GM19238 (cell line): ENCODE measurements around the gene CEACAM19.
"Not testable (repeated sequence)": the region's sequence is repeated elsewhere in the genome, so short reads cannot be mapped to it uniquely, and the experiment has no call there.

Experiments
- DNase-seq: peaks from one replicate; pipeline ENCODE4 v3.0.0; 2011; ENCODE audit warnings: low spot score; ENCODE audit not compliant: insufficient read length

The CEACAM19 gene, protein sequence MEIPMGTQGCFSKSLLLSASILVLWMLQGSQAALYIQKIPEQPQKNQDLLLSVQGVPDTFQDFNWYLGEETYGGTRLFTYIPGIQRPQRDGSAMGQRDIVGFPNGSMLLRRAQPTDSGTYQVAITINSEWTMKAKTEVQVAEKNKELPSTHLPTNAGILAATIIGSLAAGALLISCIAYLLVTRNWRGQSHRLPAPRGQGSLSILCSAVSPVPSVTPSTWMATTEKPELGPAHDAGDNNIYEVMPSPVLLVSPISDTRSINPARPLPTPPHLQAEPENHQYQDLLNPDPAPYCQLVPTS

DNA sequence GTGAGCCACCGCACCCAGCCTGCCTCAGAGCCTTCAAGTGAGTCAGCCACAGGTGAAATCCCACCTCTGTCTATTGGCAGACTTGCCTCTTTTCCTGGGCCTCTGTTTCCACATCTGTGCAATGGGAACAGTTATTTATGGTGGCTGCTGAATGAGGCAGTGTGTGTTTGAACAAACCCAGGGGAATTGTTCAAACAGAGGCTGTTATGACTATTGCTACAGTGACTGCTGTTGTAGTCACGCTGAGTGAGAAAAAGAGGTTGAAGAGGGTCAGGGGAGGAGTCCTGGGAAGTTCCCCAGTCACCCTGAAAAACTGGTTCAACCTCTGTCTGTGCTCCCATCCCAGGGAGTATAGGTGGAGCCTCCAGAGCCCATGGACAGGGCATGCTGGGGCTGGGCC lies at the start of gene CEACAM19:
CEACAM19 (plus strand) TSS at position 83 of the 400 bp plus-strand sequence. CDS start 450 bp downstream, outside the sequence.
- no peak for DNase-seq

DNA sequence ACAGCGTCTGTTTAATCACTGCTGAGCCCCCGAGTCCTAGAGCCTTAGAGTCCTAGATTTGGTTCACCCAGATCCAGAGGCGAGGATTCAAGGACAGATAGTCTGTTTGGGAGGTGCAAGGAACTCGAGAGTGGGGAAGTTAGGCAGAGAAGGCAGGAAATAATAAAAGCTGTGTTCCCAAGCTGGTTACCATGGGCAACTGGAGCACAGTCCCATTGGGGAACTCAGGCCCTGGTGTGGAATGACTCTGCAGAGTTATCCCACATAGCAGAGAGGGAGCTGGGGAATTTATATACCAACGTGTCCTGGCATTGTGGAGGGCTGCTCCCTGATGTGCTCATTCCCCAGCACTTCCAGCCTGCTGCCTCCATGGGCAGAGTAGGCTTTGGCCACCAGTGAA lies 48.2 kb upstream of the CEACAM19 start:
- no peak for DNase-seq

GRCh38 chr19:44623626-44624025 lies 47.7 kb upstream of the CEACAM19 start:
- DNase-seq, result no peak

DNA sequence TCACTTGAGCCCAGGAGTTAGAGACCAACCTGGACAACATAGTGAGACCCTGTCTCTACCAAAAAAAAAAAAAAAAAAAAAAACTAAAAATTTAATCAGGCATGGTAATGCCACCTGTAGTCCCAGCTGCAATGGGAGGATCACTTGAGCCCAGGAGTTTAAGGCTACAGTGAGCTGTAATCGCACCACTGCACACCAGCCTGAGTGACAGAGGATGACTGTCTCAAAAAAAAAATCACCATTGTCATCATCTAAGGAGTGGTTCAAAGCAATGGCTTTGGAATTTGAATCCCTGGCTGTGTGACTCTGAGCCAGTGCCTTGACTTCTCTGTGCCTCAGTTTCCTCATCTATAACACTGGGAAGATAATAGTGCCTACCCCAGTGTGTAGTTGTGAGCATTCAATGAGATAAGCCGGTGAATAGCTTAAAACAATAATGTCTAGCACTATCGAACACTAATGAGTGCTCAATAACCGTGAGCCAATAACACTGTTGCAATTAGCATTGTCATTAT lies 46.4 kb upstream of the CEACAM19 start:
- no peak for DNase-seq

DNA sequence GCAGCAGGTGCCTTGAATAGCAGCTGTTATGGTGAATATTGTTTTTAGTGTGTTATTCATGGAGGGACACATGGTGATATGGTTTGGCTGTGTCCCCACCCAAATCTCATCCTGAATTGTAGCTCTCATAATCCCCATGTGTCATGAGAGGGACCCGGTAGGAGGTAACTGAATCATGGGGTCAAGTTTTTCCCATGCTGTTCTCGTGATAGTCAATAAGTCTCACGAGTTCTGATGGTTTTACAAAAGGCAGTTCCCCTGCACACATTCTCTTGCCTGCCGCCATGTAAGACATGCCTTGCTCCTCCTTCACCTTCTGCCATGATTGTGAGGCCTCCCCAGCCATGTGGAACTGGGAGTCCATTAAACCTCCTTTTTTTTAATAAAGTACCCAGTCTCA lies 45.6 kb upstream of the CEACAM19 start:
- DNase-seq, result not testable (repeated sequence)

GRCh38 chr19:44626048-44626624 lies 45.1 kb upstream of the CEACAM19 start:
- no peak for DNase-seq

GRCh38 chr19:44627631-44628030 lies 43.7 kb upstream of the CEACAM19 start:
- DNase-seq, result no peak

DNA sequence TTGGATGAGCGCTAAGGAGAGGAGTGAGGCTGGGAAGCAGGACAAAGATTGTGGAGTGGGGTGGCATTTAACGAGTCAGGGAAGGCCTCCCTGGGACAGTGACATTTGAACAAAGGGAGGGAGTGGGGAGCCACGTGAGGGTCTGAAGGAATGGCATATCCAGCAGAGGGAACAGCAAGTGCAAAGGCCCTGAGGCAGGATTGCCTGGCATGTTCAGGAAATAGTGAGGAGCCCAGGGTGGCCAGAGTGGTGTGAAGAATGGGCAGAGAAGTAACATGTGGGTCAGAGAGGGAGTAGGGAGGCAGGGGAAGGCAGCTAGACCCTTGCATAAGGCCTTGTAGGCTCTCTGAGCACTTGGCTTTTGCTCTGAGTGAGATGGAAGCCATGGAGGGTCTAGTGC lies 42.5 kb upstream of the CEACAM19 start:
- no peak for DNase-seq

GRCh38 chr19:44631611-44632010 lies 39.7 kb upstream of the CEACAM19 start:
- DNase-seq, result not testable (repeated sequence)

- not testable (repeated sequence) for DNase-seq
These were observed 37.2 kb upstream of the CEACAM19 start for GRCh38 chr19:44634058-44634457.

- no peak for DNase-seq
These were observed 36.5 kb upstream of the CEACAM19 start for GRCh38 chr19:44634785-44635184.

DNA sequence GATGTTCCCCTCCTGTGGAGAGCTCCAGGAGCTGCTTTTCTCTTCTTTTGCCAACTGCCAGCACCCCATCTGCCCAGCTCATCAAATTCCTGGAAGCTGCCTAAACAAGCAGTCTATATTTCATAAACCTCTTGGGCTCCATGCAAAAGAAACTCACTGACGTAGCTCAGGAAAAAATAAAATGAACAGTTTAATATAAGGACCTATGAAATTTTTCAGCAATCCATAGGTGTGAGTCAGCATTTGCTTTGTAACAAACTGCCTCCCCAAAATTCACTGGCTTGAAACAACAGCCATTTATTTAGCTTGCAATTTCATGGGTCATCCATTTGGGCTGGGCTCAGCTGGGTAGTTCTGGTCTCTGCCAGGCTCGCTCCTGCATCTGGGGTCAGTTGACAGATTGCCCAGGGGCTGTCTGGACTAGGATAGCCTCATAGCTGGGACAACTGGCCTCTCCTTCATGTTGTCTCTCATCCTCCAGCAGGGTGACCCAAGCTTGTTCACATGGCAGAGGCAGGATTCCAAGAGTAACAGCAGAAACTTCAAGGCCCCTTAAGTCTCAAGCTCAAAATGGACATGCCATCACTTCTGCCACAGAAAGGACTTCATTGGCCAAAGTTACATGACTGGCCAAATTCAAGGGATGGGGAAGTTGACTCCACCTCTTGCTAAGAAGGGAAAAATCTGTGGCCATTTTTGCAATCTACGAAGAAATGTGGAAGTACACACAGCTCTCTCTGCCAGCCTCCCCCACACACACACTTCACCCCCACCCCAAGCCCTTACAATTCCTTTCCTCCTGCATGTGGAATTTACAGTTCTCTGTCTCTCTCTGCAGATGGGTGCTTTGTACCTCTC lies 35.5 kb upstream of the CEACAM19 start:
- DNase-seq, result no peak

DNA sequence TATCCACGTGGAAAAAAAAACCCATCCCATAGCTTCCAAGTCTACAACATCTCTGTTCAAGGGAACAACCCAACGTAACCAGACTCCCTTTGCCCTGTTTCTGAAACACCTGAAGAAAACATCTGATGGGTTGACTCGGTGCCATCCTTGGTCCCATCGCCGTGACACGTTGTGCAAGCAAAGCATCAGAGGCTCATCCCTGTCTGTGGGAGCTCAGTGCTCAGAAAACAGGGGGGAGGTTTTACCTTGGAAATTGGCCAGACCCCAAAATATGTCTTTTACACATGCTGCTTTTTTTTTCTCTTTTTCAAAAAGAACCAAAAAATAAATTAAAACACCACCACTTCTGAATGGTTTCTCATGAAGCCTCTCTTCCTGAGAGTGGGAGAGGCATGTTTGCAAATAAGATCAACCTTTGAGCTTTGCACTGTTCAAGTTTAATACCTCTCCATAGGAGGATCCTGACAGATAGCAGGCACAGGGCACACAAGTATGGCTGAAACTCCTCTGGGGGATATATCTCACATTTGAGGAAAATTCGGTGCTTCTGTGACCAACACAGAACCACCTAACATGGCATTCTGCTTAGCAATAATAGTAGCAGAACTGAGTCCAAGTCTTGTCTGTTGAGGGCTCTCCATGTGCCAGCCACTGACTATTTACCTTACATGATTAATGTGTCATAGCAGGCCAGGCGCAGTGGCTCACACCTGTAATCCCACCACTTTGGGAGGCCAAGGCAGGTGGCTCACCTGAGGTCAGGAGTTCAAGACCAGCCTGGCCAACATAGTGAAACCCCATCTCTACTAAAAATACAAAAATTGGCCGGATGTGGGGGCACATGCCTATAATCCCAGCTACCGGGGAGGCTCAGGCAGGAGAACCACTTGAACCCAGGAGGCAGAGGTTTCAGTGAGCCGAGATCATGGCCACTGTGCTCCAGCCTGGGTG lies 34.6 kb upstream of the CEACAM19 start:
- DNase-seq, result no peak

GRCh38 chr19:44637390-44637764 lies 33.9 kb upstream of the CEACAM19 start:
- DNase-seq, result no peak

DNA sequence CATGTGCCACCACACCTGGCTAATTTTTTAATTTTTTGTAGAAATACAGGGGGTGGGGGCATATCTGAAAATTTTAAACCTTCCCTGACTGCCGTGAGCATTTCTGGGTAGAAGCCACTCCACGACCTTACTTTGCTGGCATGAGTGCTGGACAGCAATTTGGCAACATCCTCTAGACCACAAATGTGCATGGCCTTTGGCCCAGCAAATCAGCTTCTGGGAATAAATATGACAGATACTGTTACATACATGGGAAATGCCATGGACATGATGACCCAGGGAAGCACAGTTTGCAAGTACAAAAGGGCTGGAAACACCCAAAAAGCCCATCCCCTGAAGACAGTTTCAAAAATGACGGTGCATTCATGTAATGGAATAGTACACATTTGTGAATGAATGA lies 30.8 kb upstream of the CEACAM19 start:
- DNase-seq, result no peak

- no peak for DNase-seq
These were observed 29.6 kb upstream of the CEACAM19 start for GRCh38 chr19:44641501-44642265.

- DNase-seq, result no peak
These were observed 28.9 kb upstream of the CEACAM19 start for GRCh38 chr19:44642377-44642776.

DNA sequence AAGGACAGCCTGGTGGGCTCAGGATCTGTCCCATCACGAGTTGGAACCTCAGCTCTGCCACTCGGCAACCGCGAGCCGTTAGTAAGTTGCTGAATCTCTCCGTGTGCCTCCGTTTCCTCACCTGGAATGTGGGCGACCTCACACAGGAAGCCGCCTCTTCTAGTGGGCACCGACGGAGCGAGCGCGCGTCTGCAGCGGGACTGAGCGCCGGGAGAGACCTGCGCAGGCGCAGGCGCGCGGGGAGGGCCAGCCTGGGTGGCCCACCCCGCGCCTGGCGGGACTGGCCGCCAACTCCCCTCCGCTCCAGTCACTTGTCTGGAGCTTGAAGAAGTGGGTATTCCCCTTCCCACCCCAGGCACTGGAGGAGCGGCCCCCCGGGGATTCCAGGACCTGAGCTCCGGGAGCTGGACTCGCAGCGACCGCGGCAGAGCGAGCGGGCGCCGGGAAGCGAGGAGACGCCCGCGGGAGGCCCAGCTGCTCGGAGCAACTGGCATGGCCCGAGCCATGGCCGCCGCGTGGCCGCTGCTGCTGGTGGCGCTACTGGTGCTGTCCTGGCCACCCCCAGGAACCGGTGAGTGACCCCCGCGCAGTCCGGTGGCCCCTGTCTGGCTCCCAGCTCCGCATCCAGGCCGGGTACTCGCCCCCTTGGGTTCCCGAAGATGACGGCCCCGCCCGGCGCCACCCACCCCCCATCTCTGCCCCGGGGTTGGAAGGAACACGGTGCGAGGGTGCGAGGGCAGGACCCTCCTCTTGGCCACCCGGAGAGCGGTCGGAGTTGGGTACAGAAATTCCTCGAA lies 27.5 kb upstream of the CEACAM19 start, which contains the start of gene PVR:
PVR (plus strand) TSS at position 306 of the 797 bp plus-strand sequence; CDS start at position 493, 187 bp downstream.
- peak; percentile 25 for DNase-seq

DNA sequence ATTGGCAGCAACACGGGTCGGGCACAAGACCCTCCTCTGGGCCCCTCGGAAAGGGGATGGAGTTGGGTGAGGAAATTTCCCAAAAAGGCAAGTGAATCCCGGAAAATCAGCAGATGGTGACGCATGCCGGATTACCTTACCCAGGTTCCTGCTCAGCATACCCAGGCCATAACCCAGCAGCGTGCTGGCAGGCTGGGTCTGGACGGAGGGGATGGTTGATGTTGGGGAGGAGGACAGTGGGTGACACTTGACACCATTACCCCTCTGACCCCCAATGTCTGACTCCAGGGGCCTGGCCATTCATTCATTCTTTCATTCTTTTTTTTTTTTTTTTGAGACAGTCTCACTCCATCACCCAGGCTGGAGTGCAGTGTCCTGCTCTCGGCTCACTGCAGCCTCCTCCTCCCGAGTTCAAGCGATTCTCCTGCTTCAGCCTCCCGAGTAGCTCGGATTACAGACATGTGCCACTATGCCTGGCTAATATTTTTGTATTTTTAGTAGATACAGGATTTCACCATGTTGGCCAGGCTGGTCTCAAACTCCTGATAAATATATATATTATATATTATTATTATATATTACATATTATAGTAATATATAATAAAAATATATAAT lies 26.8 kb upstream of the CEACAM19 start:
- DNase-seq, result no peak
